HuH-7 (cell line): ENCODE measurements around the gene ZFHX2.

ENCODE experiments used
- DNase-seq: peaks from one replicate; pipeline ENCODE4 v3.0.0; 2011; ENCODE audit warnings: low spot score

Gene ZFHX2

GRCh38 chr14:23572836-23573235, 21.3 kb upstream of the ZFHX2 start:
- DNase-seq = no peak

DNA sequence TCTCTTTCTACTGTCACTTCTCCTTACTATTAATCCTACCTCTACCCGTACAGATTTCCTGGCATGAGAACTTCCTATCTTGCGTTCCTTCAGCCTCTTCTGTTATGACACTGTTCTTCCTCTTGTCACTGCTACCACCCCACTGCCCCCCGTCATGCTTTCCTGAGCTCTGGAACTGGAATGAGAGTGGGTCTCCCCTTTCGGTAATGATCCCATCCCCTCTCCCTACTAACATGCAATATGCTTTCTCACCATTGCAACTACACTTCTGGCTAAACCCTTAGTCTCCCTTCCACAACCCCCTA, 20.9 kb upstream of the ZFHX2 start:
- no peak for DNase-seq

DNA sequence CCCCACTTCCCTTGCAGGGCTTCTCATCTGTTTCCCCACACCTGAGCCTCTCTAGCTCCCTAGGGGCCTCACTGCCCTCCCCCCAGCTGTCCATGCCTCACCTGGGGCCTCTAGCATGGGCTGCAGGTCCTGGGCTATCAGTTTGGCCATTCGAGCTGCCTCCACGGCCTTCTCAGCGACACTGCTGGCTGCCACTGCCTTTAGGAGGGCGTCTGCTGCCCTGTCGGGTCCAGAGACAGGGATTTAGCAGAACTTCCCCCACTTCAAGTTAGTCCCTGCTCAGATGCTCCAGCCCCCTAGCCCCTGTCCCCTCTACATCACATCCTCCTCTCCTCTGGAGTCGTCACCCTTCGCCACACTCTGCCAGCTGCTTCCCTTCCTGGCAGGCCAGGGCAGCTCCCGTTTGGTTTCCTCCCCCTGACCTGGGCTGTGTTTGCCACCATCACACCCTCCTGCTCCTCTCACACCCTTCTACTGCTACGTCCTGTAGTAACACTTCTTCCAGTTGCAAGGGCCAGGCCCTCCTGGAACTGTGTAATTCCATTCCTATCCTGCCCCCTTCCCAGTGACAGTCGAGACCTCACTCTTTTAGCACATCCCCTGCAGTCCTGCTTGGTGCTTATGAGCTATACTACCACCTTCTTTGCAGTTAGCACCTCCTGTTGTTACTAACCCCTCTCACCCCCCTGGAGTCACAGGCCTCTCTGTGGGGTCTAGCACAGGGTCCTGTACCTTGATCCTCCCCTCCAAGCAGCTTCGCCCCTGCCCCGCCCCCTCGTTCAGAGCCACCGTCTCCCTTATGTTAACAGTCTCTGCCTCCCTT, 20.3 kb upstream of the ZFHX2 start:
- no peak for DNase-seq

DNA sequence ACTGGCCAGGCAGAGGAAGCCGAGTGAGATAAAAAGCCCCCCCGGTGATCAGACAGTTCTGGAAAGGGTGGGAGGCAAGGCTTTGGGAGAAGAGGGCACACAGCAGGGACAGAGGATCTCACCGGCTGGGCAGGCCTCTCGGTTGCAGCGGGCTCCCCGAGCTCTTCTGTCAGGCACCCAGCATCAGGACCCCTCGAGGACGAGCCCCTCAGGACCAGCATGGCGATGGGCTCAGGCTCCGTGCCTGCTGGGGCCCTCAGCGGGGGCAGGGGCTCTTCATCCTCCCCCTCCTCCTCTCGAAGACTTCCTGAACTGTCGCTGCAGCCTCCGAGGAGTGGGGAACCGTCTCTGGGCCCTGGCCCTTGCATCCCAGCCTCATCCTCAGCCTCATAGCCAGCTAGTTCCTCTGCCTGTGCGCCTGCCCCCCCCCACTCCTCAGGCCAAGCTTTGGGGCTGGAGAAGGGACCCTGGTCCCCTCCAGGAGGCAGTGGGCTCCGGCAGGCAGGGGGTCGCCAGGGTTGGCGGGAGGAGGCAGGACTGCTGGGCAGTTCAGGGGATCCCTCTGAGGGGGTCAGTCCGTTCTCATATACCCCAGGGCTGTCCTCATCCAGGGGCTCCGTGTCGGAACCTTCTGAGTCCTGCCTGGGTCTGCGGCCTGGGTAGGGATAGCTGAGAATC, 19.4 kb upstream of the ZFHX2 start:
- no peak for DNase-seq

GRCh38 chr14:23569443-23570151, 18.0 kb upstream of the ZFHX2 start:
- DNase-seq = no peak

GRCh38 chr14:23568600-23569331, 17.2 kb upstream of the ZFHX2 start:
- peak; percentile 62 for DNase-seq

DNA sequence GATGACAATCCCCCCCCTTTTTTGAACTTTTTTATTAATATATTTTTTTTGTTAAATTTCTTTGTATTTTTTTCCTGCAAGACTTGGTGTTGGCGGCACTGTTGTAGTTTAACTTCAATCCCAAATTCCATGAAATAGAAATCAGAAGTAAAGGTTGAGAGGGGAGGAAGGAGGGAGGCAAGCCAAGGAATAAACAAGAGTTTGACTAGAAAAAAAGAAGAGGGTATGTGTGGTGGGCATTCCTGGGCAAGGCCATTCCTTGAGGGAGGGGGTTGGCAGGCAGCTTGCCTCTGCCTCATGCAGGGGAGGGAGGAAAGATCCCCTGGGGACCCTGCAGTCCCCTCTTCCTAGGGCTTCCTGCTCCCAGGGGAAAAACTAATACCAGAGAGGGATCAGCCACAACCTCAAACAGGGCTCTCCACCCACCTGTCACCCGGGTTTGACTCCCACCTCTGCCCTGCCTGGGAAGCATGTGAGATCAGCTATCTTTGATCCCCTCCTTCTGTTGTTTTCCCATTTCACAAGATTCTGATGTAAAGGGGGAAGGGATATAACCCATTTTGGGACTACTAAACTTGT, 16.5 kb upstream of the ZFHX2 start:
- no peak for DNase-seq

DNA sequence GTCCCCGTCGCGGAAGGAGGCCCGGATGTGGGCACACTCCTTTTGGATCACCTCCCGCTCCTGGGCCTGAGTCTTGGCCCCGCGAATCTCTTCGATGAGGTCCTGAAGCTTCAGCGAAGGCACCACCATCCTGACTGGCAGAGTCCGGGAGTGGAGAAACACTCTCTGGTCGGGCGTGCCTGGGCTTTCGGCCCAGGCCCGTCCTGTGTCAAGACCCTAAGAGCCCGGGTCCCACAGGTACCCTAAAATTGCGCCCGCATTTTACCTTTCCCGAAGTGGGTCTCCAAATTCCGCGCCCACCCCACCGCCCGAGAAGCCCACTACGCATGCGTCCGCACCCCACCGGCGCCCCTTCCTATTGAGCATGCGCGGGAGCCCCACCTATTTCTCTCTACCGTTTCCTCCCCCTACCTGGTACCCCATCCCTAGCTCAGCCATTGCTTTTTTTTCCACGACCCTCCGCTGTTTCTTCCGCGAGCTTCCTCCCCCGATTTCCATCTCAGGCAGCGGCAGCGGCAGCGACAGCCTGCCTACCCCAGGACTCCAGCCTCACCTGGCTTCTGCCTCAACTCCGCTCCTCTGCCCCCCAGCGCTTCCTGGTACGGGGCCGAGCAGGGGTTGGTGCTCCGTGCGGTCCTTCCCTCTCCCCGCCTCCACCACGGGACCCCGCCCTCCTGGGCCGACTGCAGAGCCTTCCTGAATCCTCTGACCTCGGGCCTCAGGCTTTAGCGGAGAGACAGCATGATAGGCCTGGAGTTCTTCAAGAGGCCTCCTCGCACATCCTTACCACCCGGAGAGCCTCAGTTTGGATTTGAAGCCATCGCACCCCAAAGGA, 15.8 kb upstream of the ZFHX2 start, which contains the start of gene AP1G2:
Gene AP1G2, minus strand, starts transcription at position 606 of the 835 bp plus-strand sequence. Its CDS starts 477 bp downstream, at position 129.
- peak; percentile 94 for DNase-seq

DNA sequence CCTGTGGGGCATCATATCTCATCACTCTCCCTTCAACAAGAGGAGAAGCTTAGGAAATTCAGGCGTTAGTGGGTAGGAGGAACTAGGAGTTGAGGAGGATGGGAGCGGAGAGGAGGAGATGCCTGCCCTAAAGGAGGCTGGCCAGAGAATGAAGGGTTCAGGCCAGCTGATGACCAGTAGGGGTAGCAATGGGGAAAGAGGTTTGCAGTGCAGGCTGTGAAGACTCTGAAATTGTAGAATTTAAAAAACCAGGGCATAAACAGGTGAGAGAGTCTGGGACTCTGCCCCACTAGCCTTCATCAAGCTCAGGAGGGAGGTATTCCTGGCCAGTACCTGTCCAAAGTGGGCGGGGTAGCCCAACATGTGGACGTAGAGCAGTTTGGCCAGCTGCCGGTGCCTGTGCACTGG, 15.2 kb upstream of the ZFHX2 start:
- DNase-seq = no peak

GRCh38 chr14:23566112-23566777, 14.7 kb upstream of the ZFHX2 start:
- no peak for DNase-seq

DNA sequence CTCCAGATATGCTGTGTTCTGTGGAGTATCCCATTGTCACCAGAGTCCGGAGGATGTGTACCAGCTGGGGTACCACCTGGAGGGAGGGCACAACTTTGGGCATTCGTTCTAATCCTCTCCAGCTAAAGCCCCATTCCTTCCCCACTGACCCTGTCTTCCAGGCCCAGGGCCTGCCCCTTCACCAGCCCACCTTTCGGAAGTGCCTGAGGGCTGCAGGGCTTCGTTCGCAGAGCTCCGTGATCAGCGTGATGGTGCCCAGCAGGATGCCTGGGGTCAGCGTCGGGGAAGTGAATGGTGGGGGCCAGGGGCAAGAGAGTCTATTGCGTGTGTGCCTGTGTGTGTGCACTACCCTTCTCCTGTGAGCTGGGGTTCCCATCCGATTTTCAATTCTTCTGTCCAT, 14.1 kb upstream of the ZFHX2 start:
- no peak for DNase-seq

GRCh38 chr14:23564876-23565275, 13.3 kb upstream of the ZFHX2 start:
- no peak for DNase-seq

- no peak for DNase-seq
Measured at GRCh38 chr14:23564181-23564812, 12.7 kb upstream of the ZFHX2 start.

DNA sequence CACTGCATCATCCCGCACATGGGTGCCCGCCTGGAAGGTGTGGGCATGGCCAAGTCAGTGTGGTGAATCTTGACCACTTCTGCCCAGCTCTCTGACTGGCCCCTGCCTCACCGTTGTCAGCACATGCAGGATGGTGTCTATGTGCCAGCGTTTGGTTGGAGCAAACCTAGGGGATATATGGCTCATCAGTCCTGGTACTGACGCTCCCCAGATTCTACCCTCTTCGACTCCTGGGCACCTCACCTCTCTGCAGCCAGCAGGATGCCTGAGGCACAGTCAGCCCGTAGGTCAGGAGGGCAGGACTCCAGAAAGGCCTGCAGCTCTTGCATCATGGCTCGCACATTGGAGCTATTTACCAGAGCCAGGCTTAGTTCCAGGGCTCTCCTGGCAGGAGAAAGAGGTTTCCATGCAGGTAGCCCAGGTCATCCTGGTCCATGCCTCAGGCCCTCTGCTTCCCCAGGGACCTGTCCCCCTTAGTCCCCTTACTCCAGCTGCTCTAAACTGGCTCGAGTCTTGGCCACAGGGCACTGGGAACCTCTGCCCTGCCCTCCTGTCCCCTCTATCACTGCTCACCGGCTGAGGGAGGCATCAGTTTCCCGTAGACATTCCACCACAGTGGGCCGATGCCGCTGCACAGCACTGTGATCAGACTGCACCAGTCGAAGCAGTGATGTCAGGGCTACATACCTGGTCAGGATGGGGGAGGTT, 12.1 kb upstream of the ZFHX2 start:
- no peak for DNase-seq

GRCh38 chr14:23562822-23563472, 11.4 kb upstream of the ZFHX2 start:
- peak; percentile 75 for DNase-seq

DNA sequence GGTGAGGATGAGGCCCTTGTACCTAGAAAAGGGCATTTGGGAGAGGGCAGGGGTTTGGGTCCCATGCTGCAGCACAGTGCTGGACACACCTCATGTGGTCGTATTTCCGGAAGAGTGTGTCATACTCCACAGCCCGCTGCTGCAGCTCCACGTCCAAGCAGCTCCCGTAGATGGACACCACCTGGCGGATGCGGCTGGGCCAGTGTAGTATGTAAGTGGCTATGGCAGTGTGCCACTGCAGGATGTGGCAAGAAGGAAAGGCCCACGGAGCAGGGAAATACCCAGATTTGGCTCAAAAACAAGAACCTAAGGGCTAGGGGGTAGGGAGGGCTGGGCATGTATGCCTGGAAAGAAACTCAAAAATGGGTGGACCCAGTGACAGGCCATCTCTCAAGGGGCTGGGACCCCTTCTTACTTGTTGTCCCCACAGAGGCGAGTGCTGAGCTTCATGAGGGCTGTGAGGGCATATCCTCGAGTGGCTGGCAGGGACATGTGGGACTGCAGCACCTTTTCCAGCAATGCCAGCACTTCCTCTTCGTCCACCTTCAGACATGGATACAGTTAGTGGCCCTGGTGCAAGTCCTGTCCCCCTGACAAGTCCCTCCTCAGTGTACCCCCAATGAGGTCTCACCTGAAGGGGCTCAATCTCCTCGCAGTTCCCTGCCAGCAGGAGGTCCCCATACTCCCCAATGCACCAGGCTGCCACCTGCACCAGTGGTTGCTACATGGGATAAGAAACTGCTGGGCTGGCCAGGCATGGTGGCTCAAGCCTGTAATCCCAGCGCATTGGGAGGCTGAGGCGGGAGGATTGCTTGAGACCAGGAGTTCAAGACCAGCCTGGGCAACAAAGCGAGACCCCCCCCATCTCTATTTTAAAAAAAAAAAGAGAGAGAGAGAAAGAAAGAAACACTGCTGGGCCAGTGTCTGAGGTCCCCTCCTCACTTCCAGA, 10.6 kb upstream of the ZFHX2 start:
- DNase-seq = no peak

- DNase-seq = no peak
Measured at GRCh38 chr14:23561259-23561658, 9.7 kb upstream of the ZFHX2 start.
